IMR-90 (cell line): ENCODE measurements around the gene NCAM1. TPM values are rescaled to one million over a fixed set of nuclear protein-coding genes. Genes with fewer than 3 reads are reported as not detected.

Source experiments
- ATAC-seq: fragments of 200-7000 bp; cut with Tn5 transposase; 2 replicates; pipeline ENCODE4 v1.9.1; 2020; ENCODE audit warnings: low read depth, mild to moderate bottlenecking, moderate library complexity
- BruUV-seq: library from RNA; stranded (reverse); fragments of 400-500 nt; replicated peaks from 2 replicates; lab custom pipeline; 2021; lab: Mats Ljungman, UMichigan
- CTCF ChIA-PET: fragments of 300-600 bp; formaldehyde crosslinking; extraction: SDS; loops from one replicate; lab custom pipeline; 2021; ENCODE audit warnings: antibody characterized with exemption; lab: Yijun Ruan, JAX
- POLR2A ChIA-PET: fragments of 300-600 bp; sonication (Branson Sonifier 250); formaldehyde crosslinking; loops from one replicate; lab custom pipeline; 2022; ENCODE audit warnings: antibody characterized with exemption; ENCODE audit not compliant: unreplicated experiment; lab: Charles Lee
- DNase-seq: peaks from one replicate; pipeline ENCODE4 v3.0.0; 2013
- H2AFZ ChIP-seq: replicated peaks from 2 replicates; pipeline ENCODE3; 2013; ENCODE audit warnings: low read length, mild to moderate bottlenecking; ENCODE audit not compliant: poor library complexity
- H2AK5ac ChIP-seq: 2 replicates; pipeline ENCODE4 v1.6.1; 2013; ENCODE audit warnings: low read depth, low read length, inconsistent platforms
- H2AK9ac ChIP-seq: replicated peaks from 2 replicates; pipeline ENCODE3; 2013; ENCODE audit warnings: mild to moderate bottlenecking, low read depth, low read length, moderate library complexity; ENCODE audit not compliant: poor library complexity
- H2BK120ac ChIP-seq: 2 replicates; pipeline ENCODE4 v1.6.1; 2013; ENCODE audit warnings: low read depth, low read length, inconsistent platforms
- H2BK15ac ChIP-seq: 3 replicates; pipeline ENCODE4 v1.6.1; 2013; ENCODE audit warnings: low read depth, low read length, inconsistent platforms
- H2BK20ac ChIP-seq: 2 replicates; pipeline ENCODE4 v1.6.1; 2013; ENCODE audit warnings: low read depth, mild to moderate bottlenecking, inconsistent platforms, low read length, moderate library complexity
- H2BK5ac ChIP-seq: 2 replicates; pipeline ENCODE4 v1.6.1; 2013; ENCODE audit warnings: mild to moderate bottlenecking, low read depth, low read length, inconsistent platforms; ENCODE audit not compliant: poor library complexity, severe bottlenecking
- H3K14ac ChIP-seq: replicated peaks from 2 replicates; pipeline ENCODE4 v1.6.1; 2013; ENCODE audit warnings: low read depth, low read length, inconsistent platforms
- H3K18ac ChIP-seq: 2 replicates; pipeline ENCODE4 v1.6.1; 2013; ENCODE audit warnings: low read depth, low read length, control low read depth
- H3K23ac ChIP-seq: 2 replicates; pipeline ENCODE4 v1.6.1; 2013; ENCODE audit warnings: low read depth, low read length, inconsistent platforms
- H3K27ac ChIP-seq: 2 replicates; pipeline ENCODE4 v1.5.1; 2013; ENCODE audit warnings: mild to moderate bottlenecking, control low read depth, low read length; ENCODE audit not compliant: insufficient read depth
- H3K27me3 ChIP-seq: 2 replicates; pipeline ENCODE4 v1.6.1; 2013; ENCODE audit warnings: low read length; ENCODE audit not compliant: control insufficient read depth, insufficient read depth
- H3K36me3 ChIP-seq: 2 replicates; pipeline ENCODE4 v1.6.1; 2013; ENCODE audit warnings: low read length, mixed read lengths; ENCODE audit not compliant: control insufficient read depth, insufficient read depth
- H3K4ac ChIP-seq: 2 replicates; pipeline ENCODE4 v1.6.1; 2013; ENCODE audit warnings: low read depth, low read length, inconsistent platforms
- H3K4me1 ChIP-seq: 2 replicates; pipeline ENCODE4 v1.6.1; 2013; ENCODE audit warnings: low read length, mixed read lengths; ENCODE audit not compliant: control insufficient read depth, insufficient read depth
- H3K4me2 ChIP-seq: 2 replicates; pipeline ENCODE4 v1.6.1; 2013; ENCODE audit warnings: low read depth, mild to moderate bottlenecking, control low read depth, low read length, moderate library complexity
- H3K4me3 ChIP-seq: 2 replicates; pipeline ENCODE4 v1.5.1; 2013; ENCODE audit warnings: low read depth, mild to moderate bottlenecking, control low read depth, low read length, moderate library complexity; ENCODE audit not compliant: insufficient read depth
- H3K56ac ChIP-seq: 2 replicates; pipeline ENCODE4 v1.6.1; 2013; ENCODE audit warnings: low read length, inconsistent platforms; ENCODE audit not compliant: insufficient read depth; ENCODE audit errors: extremely low read depth
- H3K79me1 ChIP-seq, 2 experiments: 2 replicates each; pipeline ENCODE4 v1.6.1; 2013; ENCODE audit warnings: low read length in 2 of 2, inconsistent platforms in 1 of 2, low read depth in 1 of 2
- H3K9ac ChIP-seq: 2 replicates; pipeline ENCODE4 v1.6.1; 2013; ENCODE audit warnings: low read depth, low read length, control low read depth
- H3K9me1 ChIP-seq: 2 replicates; pipeline ENCODE4 v1.6.1; 2013; ENCODE audit warnings: low read length, inconsistent platforms; ENCODE audit not compliant: insufficient read depth
- H3K9me3 ChIP-seq: 2 replicates; pipeline ENCODE4 v1.6.1; 2013; ENCODE audit warnings: low read length; ENCODE audit not compliant: control insufficient read depth, insufficient read depth
- H4K20me1 ChIP-seq: 2 replicates; pipeline ENCODE4 v1.6.1; 2013; ENCODE audit warnings: low read length, inconsistent platforms; ENCODE audit not compliant: insufficient read depth
- H4K5ac ChIP-seq: 2 replicates; pipeline ENCODE4 v1.6.1; 2013; ENCODE audit warnings: mild to moderate bottlenecking, low read depth, low read length, control low read depth
- H4K8ac ChIP-seq, 2 experiments: 2 replicates each; pipeline ENCODE4 v1.6.1; 2013; ENCODE audit warnings: low read depth in 2 of 2, low read length in 2 of 2, control low read depth in 1 of 2, inconsistent platforms in 1 of 2
- H4K91ac ChIP-seq: 2 replicates; pipeline ENCODE4 v1.6.1; 2013; ENCODE audit warnings: low read depth, low read length, inconsistent platforms; ENCODE audit not compliant: insufficient read depth
- CEBPB ChIP-seq: IDR thresholded peaks from 2 replicates; pipeline ENCODE4 v1.6.1; 2012; ENCODE audit warnings: low read depth, low read length, improper control_type of control experiment
- CHD1 ChIP-seq: IDR thresholded peaks from 2 replicates; pipeline ENCODE4 v1.6.1; 2012; ENCODE audit warnings: low read depth, low read length, improper control_type of control experiment
- CTCF ChIP-seq: conservative IDR thresholded peaks from 2 replicates; pipeline ENCODE4 v1.5.1; 2012; ENCODE audit warnings: mild to moderate bottlenecking, low read depth, low read length, improper control_type of control experiment
- WGBS, 2 experiments: methylation state at CpG; one replicate each; pipeline versions ENCODE4 v1.1.5 to v1.1.7; 2013; ENCODE audit warnings: missing lambda C conversion rate in 2 of 2; ENCODE audit not compliant: insufficient read length in 1 of 2; ENCODE audit errors: extremely low coverage in 2 of 2; 5-methylcytosine and 5-hydroxymethylcytosine counted together
- dilution Hi-C: fragments of 300-500 bp; cut with HindIII; formaldehyde crosslinking; loops from one replicate; pipeline ENCODE4 v1.14.3; 2018; ENCODE audit warnings: low sequenced_read_pairs; ENCODE audit not compliant: unreplicated experiment
- in situ Hi-C: fragments of 300-500 bp; cut with MboI; formaldehyde crosslinking; loops from 3 replicates; pipeline ENCODE4 v1.14.3; 2019; ENCODE audit warnings: low sequenced_read_pairs, inconsistent platforms, mixed read lengths
- intact Hi-C: fragments of 100-400 bp; cut with micrococcal nuclease; formaldehyde crosslinking; loops from 2 replicates; pipeline ENCODE4 v1.10.0; 2022
- polyA plus RNA-seq, 3 experiments: library from polyadenylated mRNA; depleted of rRNA; stranded (reverse); fragments of >200 nt; gene quantifications; 2 replicates each; pipeline ENCODE4 v1.2.3, GENCODE V29; 2012; ENCODE audit warnings: low replicate concordance in 1 of 3
- total RNA-seq: library from RNA; depleted of rRNA; stranded (reverse); fragments of >200 nt; gene quantifications from 2 replicates; pipeline ENCODE4 v1.2.3, GENCODE V29; 2012

The NCAM1 gene
- total and polyA plus RNA-seq, 2 of the 4 experiments (the other 2 are of a cell fraction), result 0.09 to 0.18 TPM

- TF ChIP-seq CEBPB, result no peak
Observed at GRCh38 chr11:112961751-112962578, 745 bp downstream of the NCAM1 start (continued).

GRCh38 chr11:112962579-112963367 is 1.6 kb downstream of the NCAM1 start:
- no peak overlapping the region for H2BK5ac ChIP-seq
- H2AK9ac ChIP-seq, result no peak overlapping the region
- H2BK20ac ChIP-seq, result no peak overlapping the region
- dilution Hi-C loops, result no loop called here
- no peaks in the 10 kb centered on the region for H3K9me1 ChIP-seq
- no peak overlapping the region for H2BK120ac ChIP-seq
- no peak overlapping the region for H4K8ac ChIP-seq
- H4K91ac ChIP-seq, result no peak overlapping the region
- H2AFZ ChIP-seq, result peak overlapping the region; percentile 75
- no peaks in the 10 kb centered on the region for H4K20me1 ChIP-seq
- DNase-seq, result no peak
- no peak overlapping the region for H3K23ac ChIP-seq
- H2AK5ac ChIP-seq, result no peak overlapping the region
- no peak overlapping the region for H3K4ac ChIP-seq
- no peaks in the 10 kb centered on the region for H3K79me1 ChIP-seq
- WGBS, 2 experiments, result 2% methylated on average over 10 of the region's 67 CpGs; no CpG with 5 or more reads in 1 of the 2 experiments
- H3K4me1 ChIP-seq, result no peaks in the 10 kb centered on the region; the same call in 1 of the 2 replicates
- H3K9ac ChIP-seq, result no peak overlapping the region
- no peak overlapping the region for H2BK15ac ChIP-seq
- no peak overlapping the region for H3K27ac ChIP-seq
- peak overlapping the region; percentile 77; the same call in 1 of the 2 replicates for H3K4me2 ChIP-seq
- no peaks in the 10 kb centered on the region for H3K36me3 ChIP-seq
- in situ Hi-C loops, result no loop called here
- CTCF ChIA-PET, result no interaction called here
- H3K18ac ChIP-seq, result no peak overlapping the region
- H4K5ac ChIP-seq, result no peak overlapping the region
- no peak overlapping the region; the same call in 1 of the 2 replicates for H3K4me3 ChIP-seq
- peaks cover 32% of the 10 kb centered on the region for H3K27me3 ChIP-seq
- no TSS peak for BruUV-seq
- POLR2A ChIA-PET, result no interaction called here
- no peak overlapping the region for H3K56ac ChIP-seq
- ATAC-seq, result no peak
- no peaks in the 10 kb centered on the region for H3K9me3 ChIP-seq
- intact Hi-C loops, result loop anchor here (10.0 kb wide), 1 partner anchor 668 kb away; no protein-coding TSS in a partner anchor
- no peak for TF ChIP-seq CTCF
- no peak for TF ChIP-seq CEBPB
- no peak for TF ChIP-seq CHD1
- H3K14ac ChIP-seq, result no peak overlapping the region
